Measurements from ENCODE around the gene BTG2.
A peak's percentile ranks its signal among the peaks of the same experiment; 100 is the strongest.

The BTG2 gene

GRCh38 chr1:203316626-203317093 lies 11.3 kb downstream of the BTG2 start:
- Histone ChIP-seq H3K4me3 (ENCODE audit: low read length) (peak overlapping the region; percentile 16), H3K36me3 (ENCODE audit: control insufficient read depth, insufficient read depth, low read length) (no peaks in the 10 kb centered on the region), H3K27me3 (ENCODE audit: control insufficient read depth, insufficient read depth, low read length) (no peaks in the 10 kb centered on the region), H3K9me3 (ENCODE audit: control insufficient read depth, low read length) (no peaks in the 10 kb centered on the region), H3K4me1 (ENCODE audit: control insufficient read depth, insufficient read depth, low read length) (peaks cover 54% of the 10 kb centered on the region), H3K9ac (ENCODE audit: low read length) (peak overlapping the region; percentile 42)

DNA sequence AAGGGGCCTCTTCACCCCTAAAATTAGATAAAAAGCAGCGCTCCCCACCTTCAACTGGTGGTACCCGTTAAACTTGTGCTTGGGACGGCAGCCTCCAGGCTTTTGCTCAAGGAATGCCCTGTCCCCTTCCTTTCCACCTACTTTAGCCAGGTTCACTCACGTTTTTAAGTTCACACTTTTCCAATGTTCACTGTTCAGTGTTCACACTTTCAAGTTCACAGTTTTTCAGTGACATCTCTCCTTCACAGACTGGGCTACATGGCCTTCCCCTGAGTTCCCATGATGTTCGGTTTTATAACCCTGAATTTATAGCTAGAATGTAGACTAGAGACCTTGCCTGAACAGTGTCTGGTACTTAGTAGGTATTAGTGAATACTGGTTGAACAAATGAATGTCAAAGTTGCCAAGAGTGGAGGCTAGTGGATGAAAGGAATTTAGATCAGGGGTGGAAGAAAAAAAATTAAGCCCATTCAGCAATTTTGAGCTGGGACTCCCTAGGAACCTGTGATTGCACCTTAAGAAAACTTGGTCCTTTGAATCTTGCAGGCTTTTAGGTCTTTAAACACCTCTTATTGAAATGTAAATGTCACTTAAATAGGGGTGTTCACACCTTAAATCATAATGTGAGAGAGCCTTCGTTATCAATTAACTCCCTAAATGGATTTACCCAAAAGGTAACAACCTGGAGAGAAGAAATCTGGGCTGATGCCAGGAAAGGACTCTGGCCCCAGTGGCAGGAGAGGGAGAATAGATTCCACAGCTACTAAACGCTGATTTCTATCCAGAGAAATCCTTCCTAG lies 12.3 kb downstream of the BTG2 start:
- Histone ChIP-seq H3K4me3 (ENCODE audit: low read length) (no peak overlapping the region), H3K27me3 (ENCODE audit: control insufficient read depth, insufficient read depth, low read length) (no peaks in the 10 kb centered on the region), H3K4me1 (ENCODE audit: control insufficient read depth, insufficient read depth, low read length) (peaks cover 62% of the 10 kb centered on the region), H3K9me3 (ENCODE audit: control insufficient read depth, low read length) (no peaks in the 10 kb centered on the region), H3K9ac (ENCODE audit: low read length) (peak overlapping the region; percentile 38), H3K36me3 (ENCODE audit: control insufficient read depth, insufficient read depth, low read length) (no peaks in the 10 kb centered on the region)

DNA sequence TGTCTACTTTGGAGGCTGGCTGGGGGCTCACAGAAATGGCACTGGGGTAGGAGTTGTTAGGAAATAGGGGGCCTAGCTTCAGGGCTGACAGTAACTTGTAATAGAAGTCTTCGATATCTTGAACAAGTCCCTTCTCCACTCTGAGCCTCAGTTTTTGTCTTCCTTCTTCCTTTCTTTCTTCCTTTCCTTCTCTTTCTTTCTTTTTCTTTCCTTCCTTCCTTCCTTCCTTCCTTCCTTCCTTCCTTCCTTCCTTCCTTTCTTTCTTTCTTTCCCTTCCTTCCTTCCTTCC lies 12.9 kb downstream of the BTG2 start:
- Histone ChIP-seq H3K9ac (ENCODE audit: low read length) (no peak overlapping the region), H3K27me3 (ENCODE audit: control insufficient read depth, insufficient read depth, low read length) (no peaks in the 10 kb centered on the region), H3K36me3 (ENCODE audit: control insufficient read depth, insufficient read depth, low read length) (no peaks in the 10 kb centered on the region), H3K4me3 (ENCODE audit: low read length) (no peak overlapping the region), H3K9me3 (ENCODE audit: control insufficient read depth, low read length) (no peaks in the 10 kb centered on the region), H3K4me1 (ENCODE audit: control insufficient read depth, insufficient read depth, low read length) (peaks cover 67% of the 10 kb centered on the region)

GRCh38 chr1:203320591-203321272 lies 15.4 kb downstream of the BTG2 start:
- peak overlapping the region; percentile 2 for H3K9ac ChIP-seq (ENCODE audit: low read length)
- H3K27me3 ChIP-seq (ENCODE audit: control insufficient read depth, insufficient read depth, low read length), result no peaks in the 10 kb centered on the region
- peaks cover 88% of the 10 kb centered on the region for H3K4me1 ChIP-seq (ENCODE audit: control insufficient read depth, insufficient read depth, low read length)

GRCh38 chr1:203321273-203322052 lies 16.1 kb downstream of the BTG2 start:
- Histone ChIP-seq H3K9ac (ENCODE audit: low read length) (peak overlapping the region; percentile 2), H3K4me1 (ENCODE audit: control insufficient read depth, insufficient read depth, low read length) (peaks cover 89% of the 10 kb centered on the region), H3K36me3 (ENCODE audit: control insufficient read depth, insufficient read depth, low read length) (no peaks in the 10 kb centered on the region), H3K9me3 (ENCODE audit: control insufficient read depth, low read length) (no peaks in the 10 kb centered on the region), H3K27me3 (ENCODE audit: control insufficient read depth, insufficient read depth, low read length) (no peaks in the 10 kb centered on the region), H3K4me3 (ENCODE audit: low read length) (no peak overlapping the region)

More at GRCh38 chr1:203320591-203321272, 15.4 kb downstream of the BTG2 start:
- Histone ChIP-seq H3K4me3 (ENCODE audit: low read length) (no peak overlapping the region), H3K9me3 (ENCODE audit: control insufficient read depth, low read length) (no peaks in the 10 kb centered on the region), H3K36me3 (ENCODE audit: control insufficient read depth, insufficient read depth, low read length) (no peaks in the 10 kb centered on the region)

- H3K4me3 ChIP-seq (ENCODE audit: low read length), result no peak overlapping the region
- H3K4me1 ChIP-seq (ENCODE audit: control insufficient read depth, insufficient read depth, low read length), result peaks cover 88% of the 10 kb centered on the region
- H3K36me3 ChIP-seq (ENCODE audit: control insufficient read depth, insufficient read depth, low read length), result no peaks in the 10 kb centered on the region
- H3K9ac ChIP-seq (ENCODE audit: low read length), result peak overlapping the region; percentile 6
- no peaks in the 10 kb centered on the region for H3K9me3 ChIP-seq (ENCODE audit: control insufficient read depth, low read length)
- H3K27me3 ChIP-seq (ENCODE audit: control insufficient read depth, insufficient read depth, low read length), result no peaks in the 10 kb centered on the region
Measured at GRCh38 chr1:203322500-203323179, 17.3 kb downstream of the BTG2 start.

- Histone ChIP-seq H3K9me3 (ENCODE audit: control insufficient read depth, low read length) (no peaks in the 10 kb centered on the region), H3K36me3 (ENCODE audit: control insufficient read depth, insufficient read depth, low read length) (no peaks in the 10 kb centered on the region), H3K4me3 (ENCODE audit: low read length) (no peak overlapping the region), H3K27me3 (ENCODE audit: control insufficient read depth, insufficient read depth, low read length) (no peaks in the 10 kb centered on the region), H3K4me1 (ENCODE audit: control insufficient read depth, insufficient read depth, low read length) (peaks cover 90% of the 10 kb centered on the region), H3K9ac (ENCODE audit: low read length) (no peak overlapping the region)
Measured at GRCh38 chr1:203323587-203323986, 18.3 kb downstream of the BTG2 start.

GRCh38 chr1:203324105-203325025 lies 19.0 kb downstream of the BTG2 start:
- no peak overlapping the region for H3K4me3 ChIP-seq (ENCODE audit: low read length)
- H3K36me3 ChIP-seq (ENCODE audit: control insufficient read depth, insufficient read depth, low read length), result no peaks in the 10 kb centered on the region
- H3K27me3 ChIP-seq (ENCODE audit: control insufficient read depth, insufficient read depth, low read length), result no peaks in the 10 kb centered on the region
- H3K9ac ChIP-seq (ENCODE audit: low read length), result peak overlapping the region; percentile 91
- no peaks in the 10 kb centered on the region for H3K9me3 ChIP-seq (ENCODE audit: control insufficient read depth, low read length)
- H3K4me1 ChIP-seq (ENCODE audit: control insufficient read depth, insufficient read depth, low read length), result peaks cover 90% of the 10 kb centered on the region

GRCh38 chr1:203325026-203325417 lies 19.7 kb downstream of the BTG2 start:
- Histone ChIP-seq H3K9ac (ENCODE audit: low read length) (peak overlapping the region; percentile 91), H3K27me3 (ENCODE audit: control insufficient read depth, insufficient read depth, low read length) (no peaks in the 10 kb centered on the region), H3K4me1 (ENCODE audit: control insufficient read depth, insufficient read depth, low read length) (peaks cover 85% of the 10 kb centered on the region), H3K9me3 (ENCODE audit: control insufficient read depth, low read length) (no peaks in the 10 kb centered on the region), H3K36me3 (ENCODE audit: control insufficient read depth, insufficient read depth, low read length) (no peaks in the 10 kb centered on the region), H3K4me3 (ENCODE audit: low read length) (no peak overlapping the region)

GRCh38 chr1:203325418-203326091 lies 20.2 kb downstream of the BTG2 start:
- Histone ChIP-seq H3K4me1 (ENCODE audit: control insufficient read depth, insufficient read depth, low read length) (peaks cover 81% of the 10 kb centered on the region), H3K36me3 (ENCODE audit: control insufficient read depth, insufficient read depth, low read length) (no peaks in the 10 kb centered on the region), H3K4me3 (ENCODE audit: low read length) (no peak overlapping the region), H3K9me3 (ENCODE audit: control insufficient read depth, low read length) (no peaks in the 10 kb centered on the region), H3K9ac (ENCODE audit: low read length) (peak overlapping the region; percentile 91), H3K27me3 (ENCODE audit: control insufficient read depth, insufficient read depth, low read length) (no peaks in the 10 kb centered on the region)
